Activated B cell treated with CpG ODN at 0.5 μM for 24 hours (primary cell): Measurements from ENCODE around the gene LDB2. TPM values are rescaled to one million over a fixed set of nuclear protein-coding genes. Genes with fewer than 3 reads are reported as not detected.
"Not testable (repeated sequence)": the region's sequence is repeated elsewhere in the genome, so short reads cannot be mapped to it uniquely, and the experiment has no call there.

ENCODE experiments used
- ATAC-seq: fragments of 200-7000 bp; cut with Tn5 transposase; one replicate; pipeline ENCODE4 v1.10.0; 2021; ENCODE audit warnings: low read depth, mild to moderate bottlenecking, moderate library complexity
- CTCF ChIA-PET: fragments of 350-600 bp; sonication (Branson Sonifier 250); formaldehyde crosslinking; loops from one replicate; lab custom pipeline; 2021; ENCODE audit warnings: antibody characterized with exemption; lab: Charles Lee
- POLR2A ChIA-PET: fragments of 350-600 bp; sonication (Branson Sonifier 250); formaldehyde crosslinking; loops from one replicate; lab custom pipeline; 2021; ENCODE audit warnings: antibody characterized with exemption; lab: Charles Lee
- DNase-seq: peaks from one replicate; pipeline ENCODE4 v3.0.0; 2022
- H3K27ac Mint-ChIP-seq: one replicate; pipeline ENCODE4 v1.8.0; 2020; ENCODE audit warnings: mixed read lengths
- H3K27me3 Mint-ChIP-seq: one replicate; pipeline ENCODE4 v1.8.0; 2021; ENCODE audit warnings: mixed read lengths
- H3K36me3 Mint-ChIP-seq: one replicate; pipeline ENCODE4 v1.8.0; 2021; ENCODE audit warnings: low read depth, mixed read lengths
- H3K4me1 Mint-ChIP-seq: one replicate; pipeline ENCODE4 v1.8.0; 2021; ENCODE audit warnings: mixed read lengths
- H3K4me3 Mint-ChIP-seq: one replicate; pipeline ENCODE4 v1.8.0; 2020; ENCODE audit warnings: mild to moderate bottlenecking, mixed read lengths
- H3K9me3 Mint-ChIP-seq: one replicate; pipeline ENCODE4 v1.8.0; 2020; ENCODE audit warnings: mixed read lengths
- intact Hi-C: fragments of 100-400 bp; cut with micrococcal nuclease; formaldehyde crosslinking; loops from one replicate; pipeline ENCODE4 v1.15.1; 2024
- total RNA-seq: library from RNA; stranded (reverse); gene quantifications from 2 replicates; pipeline ENCODE4 v1.2.3, GENCODE V29; 2022
- TF ChIP-seq, protein P1 (sequence below): fragments of 200-600 bp; IDR thresholded peaks from one replicate; pipeline ENCODE4 v1.8.0; 2022; ENCODE audit warnings: antibody characterized with exemption, mild to moderate bottlenecking

LDB2 gene
- total RNA-seq, 1 donor from 2014 or later: not detected

DNA sequence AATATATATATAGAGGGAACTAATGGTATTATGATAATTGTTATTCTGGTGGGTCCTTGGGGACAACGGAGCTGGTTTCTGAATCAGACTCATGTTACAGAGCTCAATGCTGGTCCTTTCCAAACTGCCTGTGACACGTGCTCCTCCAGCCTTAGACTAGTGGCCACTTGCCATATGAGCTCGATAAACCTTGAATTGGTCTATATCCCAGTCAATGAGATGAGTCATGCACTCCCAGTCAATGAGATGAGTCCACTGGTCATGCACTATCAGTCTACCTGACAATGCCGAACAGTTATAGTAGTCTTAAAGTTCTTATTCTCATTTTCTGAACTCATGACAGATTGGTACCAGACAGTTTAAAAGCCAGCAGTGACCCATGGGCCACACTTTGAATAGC, 325.2 kb downstream of the LDB2 start:
- Mint-ChIP-seq H3K36me3 (no peaks in the 10 kb centered on the region), H3K4me1 (no peaks in the 10 kb centered on the region), H3K4me3 (no peak overlapping the region), H3K27ac (no peak overlapping the region), H3K9me3 (no peaks in the 10 kb centered on the region), H3K27me3 (no peaks in the 10 kb centered on the region)
- ChIA-PET CTCF (no interaction called here), POLR2A (no interaction called here)
- DNase-seq (no peak), ATAC-seq (no peak)
- TF ChIP-seq, protein P1, sequence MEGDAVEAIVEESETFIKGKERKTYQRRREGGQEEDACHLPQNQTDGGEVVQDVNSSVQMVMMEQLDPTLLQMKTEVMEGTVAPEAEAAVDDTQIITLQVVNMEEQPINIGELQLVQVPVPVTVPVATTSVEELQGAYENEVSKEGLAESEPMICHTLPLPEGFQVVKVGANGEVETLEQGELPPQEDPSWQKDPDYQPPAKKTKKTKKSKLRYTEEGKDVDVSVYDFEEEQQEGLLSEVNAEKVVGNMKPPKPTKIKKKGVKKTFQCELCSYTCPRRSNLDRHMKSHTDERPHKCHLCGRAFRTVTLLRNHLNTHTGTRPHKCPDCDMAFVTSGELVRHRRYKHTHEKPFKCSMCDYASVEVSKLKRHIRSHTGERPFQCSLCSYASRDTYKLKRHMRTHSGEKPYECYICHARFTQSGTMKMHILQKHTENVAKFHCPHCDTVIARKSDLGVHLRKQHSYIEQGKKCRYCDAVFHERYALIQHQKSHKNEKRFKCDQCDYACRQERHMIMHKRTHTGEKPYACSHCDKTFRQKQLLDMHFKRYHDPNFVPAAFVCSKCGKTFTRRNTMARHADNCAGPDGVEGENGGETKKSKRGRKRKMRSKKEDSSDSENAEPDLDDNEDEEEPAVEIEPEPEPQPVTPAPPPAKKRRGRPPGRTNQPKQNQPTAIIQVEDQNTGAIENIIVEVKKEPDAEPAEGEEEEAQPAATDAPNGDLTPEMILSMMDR: no peak
- intact Hi-C loops: no loop called here

DNA sequence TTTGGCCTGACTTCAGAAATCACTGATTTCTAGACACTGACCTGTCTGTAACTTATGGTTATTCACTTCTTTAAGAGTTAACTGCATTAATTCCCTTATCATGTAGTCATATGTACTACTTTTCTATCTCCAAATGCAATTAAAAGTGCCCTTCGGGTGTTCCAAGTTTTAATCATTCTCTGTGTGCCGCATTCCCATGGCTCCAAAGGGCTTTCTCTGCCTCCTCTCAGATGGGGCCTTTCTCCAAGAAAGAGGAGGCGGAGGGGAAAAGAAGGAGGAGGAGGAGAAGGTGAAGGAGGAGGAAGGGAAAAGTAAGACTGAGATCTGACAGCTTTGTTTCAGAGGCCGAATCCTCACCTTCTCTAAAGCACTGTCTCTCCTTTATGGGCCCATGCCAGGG, 325.8 kb downstream of the LDB2 start:
- DNase-seq (no peak), ATAC-seq (no peak)
- Mint-ChIP-seq H3K4me3 (no peak overlapping the region), H3K4me1 (no peaks in the 10 kb centered on the region), H3K27me3 (no peaks in the 10 kb centered on the region), H3K9me3 (no peaks in the 10 kb centered on the region), H3K36me3 (no peaks in the 10 kb centered on the region), H3K27ac (no peak overlapping the region)
- CTCF ChIA-PET: no interaction called here
- intact Hi-C loops: no loop called here
- TF ChIP-seq, protein P1: no peak
- POLR2A ChIA-PET: no interaction called here

DNA sequence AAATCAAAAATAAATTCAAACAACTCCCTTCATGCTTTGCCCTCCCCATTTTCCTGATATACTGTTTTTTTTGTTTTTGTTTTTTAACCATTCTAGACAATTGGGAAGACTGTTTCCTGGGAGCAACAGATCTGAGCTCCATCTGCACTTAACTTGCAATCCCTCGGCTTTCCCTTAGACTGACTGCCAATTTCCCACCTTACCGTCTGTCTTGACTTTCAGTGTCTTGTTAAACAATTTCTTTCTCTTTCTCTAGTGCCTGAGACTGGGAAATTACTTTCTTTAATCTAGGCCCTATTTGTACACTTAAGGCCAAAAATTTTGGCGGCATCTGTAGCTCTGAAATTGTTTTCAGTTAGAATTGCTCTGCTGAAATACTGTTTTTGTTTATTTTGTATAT, 326.3 kb downstream of the LDB2 start:
- no peaks in the 10 kb centered on the region for H3K9me3 Mint-ChIP-seq
- ChIA-PET POLR2A (no interaction called here), CTCF (no interaction called here)
- no peak overlapping the region for H3K27ac Mint-ChIP-seq
- no peak for DNase-seq
- TF ChIP-seq, protein P1: no peak
- H3K27me3 Mint-ChIP-seq: no peaks in the 10 kb centered on the region
- H3K36me3 Mint-ChIP-seq: no peaks in the 10 kb centered on the region
- H3K4me3 Mint-ChIP-seq: no peak overlapping the region
- intact Hi-C loops: no loop called here
- ATAC-seq: no peak
- no peaks in the 10 kb centered on the region for H3K4me1 Mint-ChIP-seq

DNA sequence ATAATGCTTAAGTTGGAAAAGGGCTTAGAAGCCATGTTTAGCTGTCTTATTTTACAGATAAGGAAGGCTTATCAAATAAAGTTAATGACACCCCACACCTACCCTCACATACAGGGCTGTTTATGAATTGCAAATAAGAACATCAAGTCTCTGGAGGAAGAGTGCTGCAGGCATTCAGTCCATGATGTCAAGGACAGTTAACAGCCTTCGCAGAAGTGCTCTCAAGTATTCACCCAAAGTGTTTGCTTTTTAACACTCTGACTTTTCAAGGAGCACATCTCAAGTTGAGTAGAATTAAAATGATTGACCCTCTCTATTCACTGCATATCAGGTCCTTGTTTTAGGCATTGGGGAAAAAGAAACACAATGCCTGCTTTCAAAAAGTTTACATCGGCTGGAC, 328.7 kb downstream of the LDB2 start:
- Mint-ChIP-seq H3K27me3 (no peaks in the 10 kb centered on the region), H3K9me3 (no peaks in the 10 kb centered on the region), H3K4me1 (no peaks in the 10 kb centered on the region), H3K27ac (no peak overlapping the region), H3K36me3 (no peaks in the 10 kb centered on the region), H3K4me3 (no peak overlapping the region)
- ChIA-PET CTCF (no interaction called here), POLR2A (no interaction called here)
- intact Hi-C loops: no loop called here
- ATAC-seq: no peak
- TF ChIP-seq, protein P1: no peak
- DNase-seq: no peak

DNA sequence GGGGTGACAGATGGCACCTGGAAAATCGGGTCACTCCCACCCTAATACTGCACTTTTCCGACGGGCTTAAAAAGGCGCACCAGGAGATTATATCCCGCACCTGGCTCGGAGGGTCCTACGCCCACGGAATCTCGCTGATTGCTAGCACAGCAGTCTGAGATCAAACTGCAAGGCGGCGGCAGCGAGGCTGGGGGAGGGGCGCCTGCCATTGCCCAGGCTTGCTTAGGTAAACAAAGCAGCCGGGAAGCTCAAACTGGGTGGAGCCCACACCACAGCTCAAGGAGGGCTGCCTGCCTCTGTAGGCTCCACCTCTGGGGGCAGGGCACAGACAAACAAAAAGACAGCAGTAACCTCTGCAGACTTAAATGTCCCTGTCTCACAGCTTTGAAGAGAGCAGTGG, 341.1 kb downstream of the LDB2 start:
- CTCF ChIA-PET, ATAC-seq, H3K9me3 Mint-ChIP-seq, H3K4me1 Mint-ChIP-seq, intact Hi-C loops, H3K36me3 Mint-ChIP-seq, H3K4me3 Mint-ChIP-seq, H3K27ac Mint-ChIP-seq, H3K27me3 Mint-ChIP-seq, DNase-seq, POLR2A ChIA-PET: not testable (repeated sequence)

DNA sequence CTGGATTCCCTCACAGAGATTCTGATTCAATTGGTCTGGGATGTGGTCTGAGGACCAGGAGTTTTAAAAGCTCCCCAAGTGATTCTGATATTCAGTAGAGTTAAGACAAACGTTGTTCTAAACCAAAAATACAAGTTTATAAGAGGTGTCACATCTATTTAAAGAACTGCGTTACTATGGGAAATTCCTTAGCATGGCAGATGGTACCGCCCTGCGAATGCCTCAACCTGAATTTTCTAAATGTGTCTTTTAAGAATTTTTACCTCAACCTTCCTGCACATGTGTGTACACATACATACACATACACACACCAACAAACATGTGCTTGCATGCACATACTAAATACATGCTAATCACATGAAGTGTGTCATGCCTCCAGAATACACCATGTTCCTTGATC, 343.3 kb downstream of the LDB2 start:
- intact Hi-C loops: no loop called here
- DNase-seq (no peak), ATAC-seq (no peak)
- TF ChIP-seq, protein P1: no peak
- H3K4me3 Mint-ChIP-seq: no peak overlapping the region
- ChIA-PET CTCF (no interaction called here), POLR2A (no interaction called here)
- no peaks in the 10 kb centered on the region for H3K9me3 Mint-ChIP-seq
- H3K27me3 Mint-ChIP-seq: no peaks in the 10 kb centered on the region
- H3K27ac Mint-ChIP-seq: no peak overlapping the region
- H3K36me3 Mint-ChIP-seq: no peaks in the 10 kb centered on the region
- H3K4me1 Mint-ChIP-seq: no peaks in the 10 kb centered on the region
